T-cell (primary cell): ENCODE data around the gene KXD1. TPM values are rescaled to one million over a fixed set of nuclear protein-coding genes. Genes with fewer than 3 reads are reported as not detected.

Experiments used
- ATAC-seq, 4 experiments: fragments of 200-7000 bp in 3 of 4; fragments of 150-1000 bp in 1 of 4; cut with Tn5 transposase; replicated peaks in 1 of 4; 1 replicate in 3 of 4; 2 replicates in 1 of 4; pipeline ENCODE4 v1.10.0; 2021; ENCODE audit warnings: moderate library complexity in 3 of 4, mild to moderate bottlenecking in 2 of 4, moderate number of reproducible peaks in 1 of 4
- CTCF ChIA-PET, 2 donors: fragments of 300-600 bp; sonication (Branson Sonifier 250); formaldehyde crosslinking; loops; one replicate each; lab custom pipeline; 2022; ENCODE audit warnings: antibody characterized with exemption in 2 of 2; lab: Charles Lee
- POLR2A ChIA-PET, 2 donors: fragments of 300-600 bp; sonication (Branson Sonifier 250); formaldehyde crosslinking; loops; one replicate each; lab custom pipeline; 2022; ENCODE audit warnings: antibody characterized with exemption in 2 of 2; lab: Charles Lee
- DNase-seq, 35 experiments: peaks; one replicate each; pipeline versions ENCODE4 v3.0.0 to v3.0.0-alpha.2; 2013 to 2023
- H3K27ac ChIP-seq: one replicate; pipeline ENCODE4 v1.5.1; 2013; ENCODE audit warnings: low read length
- H3K27me3 ChIP-seq, 2 experiments: replicated peaks in 1 of 2; 1 replicate in 1 of 2; 2 replicates in 1 of 2; pipeline versions ENCODE4 v1.6.1 to v1.7.0; 2013; ENCODE audit warnings: low read length in 1 of 2, mixed read lengths in 1 of 2; ENCODE audit not compliant: control insufficient read depth in 2 of 2, insufficient read depth in 2 of 2; ENCODE audit errors: extremely low read depth in 1 of 2
- H3K36me3 ChIP-seq, 2 donors: 1 replicate in 1 of 2; 2 replicates in 1 of 2; pipeline versions ENCODE4 v1.6.1 to v1.7.0; 2013; ENCODE audit warnings: low read length in 1 of 2; ENCODE audit not compliant: control insufficient read depth in 2 of 2, insufficient read depth in 1 of 2; ENCODE audit errors: extremely low read depth in 1 of 2
- H3K4me1 ChIP-seq, 2 experiments: 1 replicate in 1 of 2; 2 replicates in 1 of 2; pipeline versions ENCODE4 v1.6.1 to v1.7.0; 2013; ENCODE audit warnings: low read length in 2 of 2, mixed read lengths in 1 of 2; ENCODE audit not compliant: insufficient read depth in 2 of 2, control insufficient read depth in 1 of 2; ENCODE audit errors: extremely low read depth in 1 of 2
- H3K4me3 ChIP-seq, 2 donors: 1 replicate in 1 of 2; 2 replicates in 1 of 2; pipeline versions ENCODE4 v1.5.1 to v1.7.0; 2013; ENCODE audit warnings: mild to moderate bottlenecking in 2 of 2, low read length in 1 of 2, moderate library complexity in 1 of 2; ENCODE audit not compliant: control insufficient read depth in 1 of 2; ENCODE audit errors: extremely low read depth in 1 of 2
- H3K9me3 ChIP-seq: 2 replicates; pipeline ENCODE4 v1.7.0; 2013
- H3K27ac Mint-ChIP-seq, 2 donors: one replicate each; pipeline ENCODE4 v1.8.0; 2020 to 2021; ENCODE audit warnings: mild to moderate bottlenecking in 2 of 2, mixed read lengths in 2 of 2
- H3K27me3 Mint-ChIP-seq, 2 donors: one replicate each; pipeline ENCODE4 v1.8.0; 2021 to 2022; ENCODE audit warnings: mixed read lengths in 2 of 2
- H3K36me3 Mint-ChIP-seq: one replicate; pipeline ENCODE4 v1.8.0; 2021; ENCODE audit warnings: mixed read lengths
- H3K4me1 Mint-ChIP-seq, 3 donors: one replicate each; pipeline ENCODE4 v1.8.0; 2020 to 2022; ENCODE audit warnings: mixed read lengths in 3 of 3, mild to moderate bottlenecking in 1 of 3
- H3K4me3 Mint-ChIP-seq, 3 donors: one replicate each; pipeline ENCODE4 v1.8.0; 2020 to 2022; ENCODE audit warnings: mild to moderate bottlenecking in 3 of 3, mixed read lengths in 3 of 3, moderate library complexity in 3 of 3
- H3K9me3 Mint-ChIP-seq, 3 donors: one replicate each; pipeline ENCODE4 v1.8.0; 2020 to 2022; ENCODE audit warnings: mixed read lengths in 3 of 3
- WGBS: methylation state at CpG from one replicate; pipeline ENCODE4 v1.1.5; 2013; ENCODE audit warnings: missing lambda C conversion rate; ENCODE audit not compliant: insufficient coverage; 5-methylcytosine and 5-hydroxymethylcytosine counted together
- total RNA-seq, 35 experiments: library from RNA in 6 of 35; stranded (reverse) in 6 of 35; fragments of 120-200 nt in 1 of 35; gene quantifications; one replicate each; pipeline versions ENCODE4 v1.2.1 to v1.2.4 and lab custom pipeline; 2013 to 2026

Gene KXD1
- total RNA-seq, 5 donors from 2014 or later (not counting 1 experiment from before 2014, with no cell fraction given), result 73.1 to 112 (median 95.8) TPM

DNA sequence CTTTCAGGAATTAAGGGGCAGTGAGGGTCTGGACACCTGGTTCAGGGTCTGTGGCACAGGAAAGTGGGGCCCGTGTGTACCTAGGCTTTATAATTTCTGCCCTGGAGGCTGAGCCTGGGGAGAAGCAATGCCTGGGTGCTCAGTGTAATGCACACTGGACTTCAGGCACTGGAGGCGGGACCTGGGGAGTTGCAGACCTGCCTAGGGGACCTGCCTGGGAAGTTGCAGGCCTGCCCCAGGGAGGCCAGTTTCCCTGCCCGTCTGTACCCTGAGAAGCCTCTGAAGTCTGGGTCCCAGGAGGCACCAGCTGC, 52.5 kb downstream of the KXD1 start:
- CTCF ChIA-PET, result no interaction called here
- Histone ChIP-seq H3K4me1 (peaks cover 6 to 47% of the 10 kb centered on the region in 2 experiments), H3K36me3 (no peaks in the 10 kb centered on the region), H3K4me3 (no peak overlapping the region), H3K27ac (no peak overlapping the region), H3K27me3 (peaks cover 19 to 88% of the 10 kb centered on the region in 2 experiments), H3K9me3 (no peaks in the 10 kb centered on the region)
- Mint-ChIP-seq H3K27me3 (peaks cover 51 to 76% of the 10 kb centered on the region in 2 donors), H3K4me3 (peak overlapping the region in 1 of 3 donors; percentile 32), H3K4me1 (peaks cover 20 to 41% (median 20%) of the 10 kb centered on the region in 3 donors), H3K36me3 (no peaks in the 10 kb centered on the region), H3K9me3 (no peaks in the 10 kb centered on the region), H3K27ac (no peak overlapping the region)
- 67% methylated on average over 2 of the region's 3 CpGs for WGBS
- POLR2A ChIA-PET, result interaction anchor here in 1 of 2 donors (0.6 kb wide), 1 partner anchor 13 kb away, joined by 6 read pairs; no protein-coding TSS in a partner anchor
- ATAC-seq (no peak), DNase-seq (no peak)

DNA sequence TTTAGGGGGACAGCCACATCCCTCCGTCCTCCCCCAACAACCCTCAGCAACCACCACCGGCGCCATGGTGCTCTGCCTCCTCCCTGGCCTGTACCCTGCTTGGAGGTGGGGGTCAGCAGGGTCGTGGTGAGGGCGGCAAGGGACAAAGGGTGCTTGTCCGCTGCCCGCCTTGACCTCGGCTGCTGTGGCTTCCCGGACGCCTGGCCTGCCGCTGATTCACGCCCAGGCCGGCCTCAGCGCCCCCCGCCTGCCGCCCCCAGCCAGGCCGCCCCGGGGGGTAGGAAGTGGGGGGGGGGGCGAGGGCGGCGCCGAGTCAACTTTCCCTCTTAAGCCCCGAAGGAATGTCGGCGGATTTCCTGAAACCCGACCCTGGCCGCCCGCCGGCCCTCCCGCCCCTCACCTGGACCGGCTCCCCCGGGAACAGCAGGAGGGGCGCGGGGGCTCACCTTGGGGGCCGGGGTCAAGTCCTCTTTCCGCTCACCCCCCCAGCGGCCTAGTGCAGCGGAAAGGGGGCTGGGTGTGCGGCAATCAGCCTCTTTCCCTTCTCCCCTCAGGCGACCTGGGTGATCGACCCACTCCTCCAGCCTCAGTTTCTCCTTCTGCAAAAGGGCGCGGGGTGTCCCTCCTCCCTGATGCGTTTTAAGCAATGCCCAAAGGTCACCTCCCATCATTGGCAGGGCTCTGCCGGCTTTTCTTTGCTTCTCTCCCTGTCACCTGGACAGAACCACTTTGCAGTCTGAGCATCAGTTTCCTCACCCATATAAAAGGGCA, 53.1 kb downstream of the KXD1 start:
- CTCF ChIA-PET, result no interaction called here
- no peak overlapping the region for H3K4me3 ChIP-seq
- no peaks in the 10 kb centered on the region for H3K36me3 ChIP-seq
- no peak for DNase-seq
- peaks cover 16 to 37% (median 20%) of the 10 kb centered on the region in 3 donors for H3K4me1 Mint-ChIP-seq
- H3K36me3 Mint-ChIP-seq, result no peaks in the 10 kb centered on the region
- H3K9me3 Mint-ChIP-seq, result no peaks in the 10 kb centered on the region
- peaks cover 48 to 74% of the 10 kb centered on the region in 2 donors for H3K27me3 Mint-ChIP-seq
- H3K4me3 Mint-ChIP-seq, result peak overlapping the region; percentile 56 to 78 (median 58)
- no peaks in the 10 kb centered on the region for H3K9me3 ChIP-seq
- WGBS, result 4% methylated on average over 27 of the region's 45 CpGs
- POLR2A ChIA-PET, result no interaction called here
- peaks cover 17 to 87% of the 10 kb centered on the region in 2 experiments for H3K27me3 ChIP-seq
- peaks cover 6 to 42% of the 10 kb centered on the region in 2 experiments for H3K4me1 ChIP-seq
- ATAC-seq, result no peak
- peak overlapping the region in 1 of 2 donors; percentile 69 for H3K27ac Mint-ChIP-seq
- H3K27ac ChIP-seq, result no peak overlapping the region

DNA sequence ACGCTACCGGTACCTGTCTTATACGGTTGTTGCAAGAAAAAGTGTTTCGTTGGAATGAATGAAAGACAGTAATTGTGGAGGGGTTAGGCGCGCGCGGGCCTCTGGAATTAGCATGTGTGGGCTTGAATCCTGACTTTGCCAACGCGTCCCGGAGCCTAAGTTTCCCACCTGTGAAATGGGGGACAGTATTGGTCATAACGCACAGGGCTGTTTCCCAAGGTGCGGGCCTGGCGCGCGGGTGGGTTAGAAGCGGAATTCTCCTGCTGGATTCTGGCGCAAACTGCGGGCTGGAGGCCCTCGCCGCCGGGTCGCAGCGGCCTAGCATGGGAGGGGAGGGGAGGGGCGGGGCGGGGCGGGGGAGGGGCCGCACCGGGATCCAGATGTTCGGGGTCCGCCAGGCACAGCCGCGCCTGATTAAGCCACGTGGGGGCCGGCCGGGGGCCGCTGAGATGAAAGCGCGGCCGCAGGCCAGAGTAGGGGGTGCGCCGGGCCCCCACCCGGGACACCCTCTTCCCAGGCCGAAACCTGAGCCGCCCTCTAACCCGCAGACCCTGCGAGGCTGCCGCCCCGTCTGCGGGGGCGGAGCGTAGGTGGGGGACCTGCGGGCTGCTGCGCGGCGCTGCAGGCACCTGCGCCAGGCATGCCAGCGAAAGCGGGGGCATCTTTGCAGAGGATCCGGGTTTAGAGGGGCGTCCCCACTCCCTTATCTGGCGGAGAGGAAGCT, 53.8 kb downstream of the KXD1 start:
- H3K4me1 Mint-ChIP-seq, result peaks cover 16 to 37% (median 20%) of the 10 kb centered on the region in 3 donors
- 1% methylated on average over 38 of the region's 62 CpGs for WGBS

DNA sequence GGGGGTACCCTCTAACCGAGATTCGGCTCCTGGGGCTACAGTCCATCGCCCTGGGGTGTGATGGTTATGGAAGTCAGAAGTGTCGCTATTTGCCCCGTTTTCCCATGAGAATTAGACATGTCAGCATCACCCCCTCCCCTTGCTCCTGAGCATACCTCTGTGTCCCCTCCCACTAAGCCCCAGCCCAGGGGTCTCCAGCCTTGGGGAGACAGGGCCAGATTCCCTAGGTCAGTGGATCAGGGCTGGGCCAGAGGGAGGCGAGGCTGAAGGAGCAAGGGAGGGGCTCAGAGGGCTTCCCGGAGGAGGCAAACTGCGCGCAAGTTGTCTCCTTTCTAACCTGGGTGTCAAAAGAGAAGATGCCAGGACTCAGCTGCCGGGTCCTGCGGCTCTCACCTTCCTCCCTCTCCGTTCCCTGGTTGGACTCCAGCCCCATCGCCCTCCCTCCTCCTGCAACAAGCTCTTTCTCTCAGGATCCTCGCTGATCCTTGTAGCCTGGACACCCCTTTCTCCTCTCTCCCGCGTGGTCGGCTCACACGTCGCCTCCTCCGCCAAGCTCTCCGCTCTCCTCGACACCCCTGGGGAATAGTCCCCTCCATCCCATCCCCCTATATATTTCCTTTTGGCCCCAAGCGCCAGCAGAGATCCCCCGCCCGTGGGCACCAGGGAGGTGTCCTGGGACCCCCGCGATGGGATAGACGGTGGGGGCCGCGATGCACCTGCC, 54.5 kb downstream of the KXD1 start:
- under 1% methylated on average over 19 of the region's 30 CpGs for WGBS
- H3K27ac Mint-ChIP-seq, result no peak overlapping the region
- H3K9me3 ChIP-seq, result no peaks in the 10 kb centered on the region

More for the DNA sequence above, 53.8 kb downstream of the KXD1 start:
- H3K36me3 Mint-ChIP-seq, result no peaks in the 10 kb centered on the region
- H3K27ac Mint-ChIP-seq, result peak overlapping the region in 1 of 2 donors; percentile 69
- ATAC-seq, result peak; percentile 51 to 58 (median 53)
- no peak overlapping the region for H3K27ac ChIP-seq
- peaks cover 6 to 42% of the 10 kb centered on the region in 2 experiments for H3K4me1 ChIP-seq
- peaks cover 17 to 91% of the 10 kb centered on the region in 2 experiments for H3K27me3 ChIP-seq
- POLR2A ChIA-PET, result no interaction called here
- H3K27me3 Mint-ChIP-seq, result peaks cover 52 to 81% of the 10 kb centered on the region in 2 donors
- CTCF ChIA-PET, result interaction anchor here in 1 of 2 donors (0.5 kb wide), 1 partner anchor 61 kb away, joined by 4 read pairs; no protein-coding TSS in a partner anchor
- H3K4me3 ChIP-seq, result peak overlapping the region; percentile 45 to 79
- peak overlapping the region; percentile 67 to 78 (median 71) for H3K4me3 Mint-ChIP-seq
- H3K9me3 Mint-ChIP-seq, result no peaks in the 10 kb centered on the region
- no peaks in the 10 kb centered on the region for H3K36me3 ChIP-seq
- DNase-seq, result peak in 3 of 35 experiments; percentile 14 to 43 (median 37)
- H3K9me3 ChIP-seq, result no peaks in the 10 kb centered on the region

DNA sequence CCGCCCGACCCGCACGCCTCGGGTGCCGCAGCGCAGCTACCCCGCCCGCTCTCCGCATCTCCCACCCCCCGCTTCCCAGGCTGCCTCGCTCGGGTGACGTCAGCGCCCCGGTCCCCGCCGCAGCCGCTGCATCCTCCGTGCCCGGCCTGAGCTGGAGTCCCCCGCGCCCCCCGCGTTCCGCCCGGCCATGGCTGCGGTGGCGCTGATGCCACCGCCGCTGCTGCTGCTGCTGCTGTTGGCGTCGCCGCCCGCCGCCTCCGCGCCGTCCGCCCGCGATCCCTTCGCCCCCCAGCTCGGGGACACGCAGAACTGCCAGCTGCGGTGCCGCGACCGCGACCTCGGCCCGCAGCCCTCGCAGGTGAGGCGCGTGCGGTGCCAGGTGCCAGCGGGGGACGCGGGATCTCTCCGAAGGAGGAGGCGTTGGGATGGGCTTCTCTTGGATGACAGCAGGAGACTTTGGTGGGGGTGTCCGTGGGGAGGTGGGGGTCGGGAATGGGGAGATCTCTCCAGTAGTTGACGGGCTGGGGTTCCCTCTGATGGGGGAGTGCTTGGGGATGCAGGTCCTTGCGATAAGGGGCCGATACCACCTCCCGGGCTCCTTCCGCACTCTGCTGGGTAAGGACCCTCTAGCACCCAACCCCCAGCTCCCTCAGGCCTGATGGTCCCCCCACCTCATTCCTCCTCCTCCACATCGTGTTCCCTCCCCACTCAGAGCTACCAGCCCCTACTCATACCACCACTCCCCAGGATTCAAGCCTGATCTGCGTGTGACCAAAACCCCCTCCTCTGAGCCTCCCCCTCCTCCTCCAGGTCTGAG, 55.3 kb downstream of the KXD1 start, which contains the start of gene TMEM59L:
Gene TMEM59L (plus strand): TSS at position 99 of the 817 bp plus-strand sequence. CDS start 89 bp downstream, at position 188.
- Mint-ChIP-seq H3K9me3 (no peaks in the 10 kb centered on the region), H3K4me1 (peaks cover 14 to 31% (median 20%) of the 10 kb centered on the region in 3 donors), H3K27ac (no peak within 1 kb of the TSS), H3K36me3 (no peaks in the 10 kb centered on the region), H3K27me3 (peaks cover 53 to 87% of the 10 kb centered on the region in 2 donors), H3K4me3 (peak within 1 kb of the TSS; percentile 67 to 78 (median 71))
- POLR2A ChIA-PET, result interaction anchor here in 1 of 2 donors (0.6 kb wide), 1 partner anchor 183 kb away, joined by 8 read pairs; no protein-coding TSS in a partner anchor
- H3K27ac ChIP-seq, result no peak within 1 kb of the TSS
- DNase-seq (peak in 31 of 35 experiments; percentile 28 to 70 (median 48)), ATAC-seq (peak; percentile 47 to 83 (median 71))
- WGBS, result 2% methylated on average over 62 of the region's 70 CpGs
- H3K27me3 ChIP-seq, result peaks cover 17 to 94% of the 10 kb centered on the region in 2 experiments
- no peaks in the 10 kb centered on the region for H3K36me3 ChIP-seq
- peak within 1 kb of the TSS; percentile 45 to 79 for H3K4me3 ChIP-seq
- peaks cover 6 to 30% of the 10 kb centered on the region in 2 experiments for H3K4me1 ChIP-seq
- no peaks in the 10 kb centered on the region for H3K9me3 ChIP-seq
- CTCF ChIA-PET, result no interaction called here

More for the DNA sequence above, 54.5 kb downstream of the KXD1 start:
- Histone ChIP-seq H3K36me3 (no peaks in the 10 kb centered on the region), H3K27me3 (peaks cover 17 to 94% of the 10 kb centered on the region in 2 experiments), H3K4me1 (peaks cover 6 to 38% of the 10 kb centered on the region in 2 experiments), H3K27ac (no peak overlapping the region), H3K4me3 (peak overlapping the region; percentile 45 to 79)
- Mint-ChIP-seq H3K27me3 (peaks cover 53 to 87% of the 10 kb centered on the region in 2 donors), H3K4me3 (peak overlapping the region; percentile 67 to 78 (median 71)), H3K36me3 (no peaks in the 10 kb centered on the region), H3K4me1 (peaks cover 16 to 35% (median 20%) of the 10 kb centered on the region in 3 donors), H3K9me3 (no peaks in the 10 kb centered on the region)
- DNase-seq, result no peak
- peak in 1 of 4 experiments; percentile 4 for ATAC-seq
- ChIA-PET CTCF (interaction anchor here in 1 of 2 donors (0.5 kb wide), 1 partner anchor 61 kb away, joined by 4 read pairs; no protein-coding TSS in a partner anchor), POLR2A (no interaction called here)
